Body of pancreas (tissue), 4 donors: ENCODE data around the gene HS1BP3.

ENCODE experiments used
- POLR2A ChIP-seq, 3 donors: fragments of 450-650 bp; IDR thresholded peaks; one replicate each; pipeline ENCODE4 v1.6.1; 2016; ENCODE audit warnings: antibody characterized with exemption in 3 of 3, mild to moderate bottlenecking in 2 of 3
- TF ChIP-seq, protein P1 (sequence below), 7 experiments: fragments of 450-650 bp in 4 of 7; fragments of 200-600 bp in 3 of 7; sonication (generic) in 3 of 7; IDR thresholded peaks; one replicate each; pipeline ENCODE4 v1.5.1; 2016 to 2019; ENCODE audit warnings: antibody characterized with exemption in 7 of 7

DNA sequence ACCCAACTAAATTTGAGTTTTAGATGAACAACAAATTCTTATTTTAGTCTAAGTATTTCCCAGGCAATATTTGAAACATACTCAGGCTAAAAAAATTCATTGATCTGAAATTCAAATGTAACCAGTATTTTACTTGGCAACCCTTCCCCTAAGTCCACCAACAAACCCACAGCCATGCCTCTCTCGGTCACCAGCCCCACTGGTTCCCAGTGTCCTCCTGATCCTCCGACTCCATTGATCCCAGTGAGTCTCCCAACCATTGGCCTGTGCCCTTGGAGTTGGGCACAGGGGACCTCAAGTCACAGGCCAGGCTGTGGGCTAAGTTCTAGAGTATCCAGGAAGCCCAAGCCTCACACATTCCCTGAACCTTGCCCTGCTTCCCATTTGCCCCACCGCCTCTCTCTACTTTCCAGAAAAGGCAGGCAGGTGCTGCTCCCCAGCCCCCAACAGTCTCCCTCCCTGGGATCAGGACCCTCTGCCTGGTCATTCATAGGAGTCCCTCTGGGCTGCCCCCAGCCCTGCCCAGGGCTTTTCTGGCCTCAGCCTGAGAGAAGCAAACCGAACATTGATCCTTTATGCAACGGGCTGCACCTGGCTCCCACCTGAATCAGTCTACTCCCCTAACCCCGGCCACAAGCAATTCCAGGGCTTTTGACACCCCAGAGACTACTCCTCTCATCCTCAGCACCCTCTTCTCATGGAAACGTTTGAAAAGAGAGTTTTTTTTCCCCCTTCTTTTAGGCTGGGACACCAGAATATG, 81.3 kb downstream of the HS1BP3 start:
- TF ChIP-seq POLR2A (IDR thresholded peaks at IDR 0.05) = no peak
- TF ChIP-seq, protein P1, sequence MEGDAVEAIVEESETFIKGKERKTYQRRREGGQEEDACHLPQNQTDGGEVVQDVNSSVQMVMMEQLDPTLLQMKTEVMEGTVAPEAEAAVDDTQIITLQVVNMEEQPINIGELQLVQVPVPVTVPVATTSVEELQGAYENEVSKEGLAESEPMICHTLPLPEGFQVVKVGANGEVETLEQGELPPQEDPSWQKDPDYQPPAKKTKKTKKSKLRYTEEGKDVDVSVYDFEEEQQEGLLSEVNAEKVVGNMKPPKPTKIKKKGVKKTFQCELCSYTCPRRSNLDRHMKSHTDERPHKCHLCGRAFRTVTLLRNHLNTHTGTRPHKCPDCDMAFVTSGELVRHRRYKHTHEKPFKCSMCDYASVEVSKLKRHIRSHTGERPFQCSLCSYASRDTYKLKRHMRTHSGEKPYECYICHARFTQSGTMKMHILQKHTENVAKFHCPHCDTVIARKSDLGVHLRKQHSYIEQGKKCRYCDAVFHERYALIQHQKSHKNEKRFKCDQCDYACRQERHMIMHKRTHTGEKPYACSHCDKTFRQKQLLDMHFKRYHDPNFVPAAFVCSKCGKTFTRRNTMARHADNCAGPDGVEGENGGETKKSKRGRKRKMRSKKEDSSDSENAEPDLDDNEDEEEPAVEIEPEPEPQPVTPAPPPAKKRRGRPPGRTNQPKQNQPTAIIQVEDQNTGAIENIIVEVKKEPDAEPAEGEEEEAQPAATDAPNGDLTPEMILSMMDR (IDR thresholded peaks at IDR 0.05) = no peak
